Keratinocyte (primary cell): Measurements from ENCODE around the gene ZNF710. TPM values are rescaled to one million over a fixed set of nuclear protein-coding genes. Genes with fewer than 3 reads are reported as not detected.

ENCODE experiments used
- DNase-seq: peaks from one replicate; pipeline ENCODE4 v3.0.0-alpha.2; 2011; ENCODE audit warnings: low read depth, missing footprints, low spot score
- FAIRE-seq: peaks from 2 replicates; lab custom pipeline; 2011; peaks lifted over from hg19 to GRCh38; lab: Jason Lieb, UNC
- H2AFZ ChIP-seq: 2 replicates; pipeline ENCODE4 v1.6.0; 2012; ENCODE audit warnings: low read length, control low read depth, inconsistent platforms; ENCODE audit not compliant: control insufficient read depth
- H3K27ac ChIP-seq: 2 replicates; pipeline ENCODE4 v1.5.1; 2011; ENCODE audit warnings: low read length; ENCODE audit not compliant: control insufficient read depth, insufficient read depth
- H3K27me3 ChIP-seq: 3 replicates; pipeline ENCODE4 v1.6.0; 2011; ENCODE audit warnings: low read length; ENCODE audit not compliant: control insufficient read depth, insufficient read depth; ENCODE audit errors: extremely low read depth
- H3K36me3 ChIP-seq, 2 experiments: 2 replicates in 1 of 2; 3 replicates in 1 of 2; pipeline ENCODE4 v1.5.1; 2011; ENCODE audit warnings: low read length in 2 of 2, mild to moderate bottlenecking in 1 of 2; ENCODE audit not compliant: control insufficient read depth in 2 of 2, insufficient read depth in 2 of 2; ENCODE audit errors: extremely low read depth in 1 of 2
- H3K4me1 ChIP-seq: 3 replicates; pipeline ENCODE4 v1.5.1; 2011; ENCODE audit warnings: low read length; ENCODE audit not compliant: control insufficient read depth, insufficient read depth; ENCODE audit errors: extremely low read depth
- H3K4me2 ChIP-seq: 3 replicates; pipeline ENCODE4 v1.6.0; 2011; ENCODE audit warnings: low read depth, low read length; ENCODE audit not compliant: control insufficient read depth, insufficient read depth; ENCODE audit errors: extremely low read depth
- H3K4me3 ChIP-seq, 3 experiments: fragments of 200-600 bp in 1 of 3; sonication (generic) in 1 of 3; 2 replicates in 2 of 3; 3 replicates in 1 of 3; pipeline ENCODE4 v1.5.1; 2011 to 2016; ENCODE audit warnings: low read length in 3 of 3, mild to moderate bottlenecking in 3 of 3, control low read depth in 2 of 3, inconsistent platforms in 1 of 3, low read depth in 1 of 3, mixed read lengths in 1 of 3, mixed run types in 1 of 3, moderate library complexity in 1 of 3; ENCODE audit not compliant: control insufficient read depth in 2 of 3, insufficient read depth in 2 of 3; ENCODE audit errors: extremely low read depth in 1 of 3
- H3K79me2 ChIP-seq: 2 replicates; pipeline ENCODE4 v1.6.0; 2012; ENCODE audit warnings: low read length; ENCODE audit not compliant: control insufficient read depth, insufficient read depth
- H3K9ac ChIP-seq: 3 replicates; pipeline ENCODE4 v1.6.0; 2011; ENCODE audit warnings: low read length; ENCODE audit not compliant: control insufficient read depth, insufficient read depth; ENCODE audit errors: extremely low read depth
- H3K9me1 ChIP-seq: 3 replicates; pipeline ENCODE4 v1.6.0; 2011; ENCODE audit warnings: low read length; ENCODE audit not compliant: control insufficient read depth, insufficient read depth; ENCODE audit errors: extremely low read depth
- H3K9me3 ChIP-seq: 2 replicates; pipeline ENCODE4 v1.5.1; 2012; ENCODE audit warnings: low read depth, low read length; ENCODE audit not compliant: control insufficient read depth
- H4K20me1 ChIP-seq: 3 replicates; pipeline ENCODE4 v1.6.0; 2011; ENCODE audit warnings: low read length; ENCODE audit not compliant: control insufficient read depth, insufficient read depth; ENCODE audit errors: extremely low read depth
- CTCF ChIP-seq, 3 experiments: IDR thresholded peaks in 1 of 3; conservative IDR thresholded peaks in 1 of 3; optimal IDR thresholded peaks in 1 of 3; 2 replicates in 2 of 3; 3 replicates in 1 of 3; pipeline versions ENCODE3 to v1.5.1; 2011; ENCODE audit warnings: low read length in 3 of 3, mild to moderate bottlenecking in 3 of 3, moderate library complexity in 2 of 3, control low read depth in 1 of 3, inconsistent platforms in 1 of 3; ENCODE audit not compliant: insufficient read depth in 2 of 3; ENCODE audit errors: extremely low read depth in 1 of 3
- EZH2 ChIP-seq: IDR thresholded peaks from one replicate; pipeline ENCODE4 v1.6.1; 2012; ENCODE audit warnings: inconsistent platforms, mild to moderate bottlenecking, low read length, moderate library complexity
- dilution Hi-C: fragments of 300-500 bp; cut with MboI; formaldehyde crosslinking; loops from one replicate; pipeline ENCODE4 v1.7.0; 2020; ENCODE audit warnings: low sequenced_read_pairs; ENCODE audit not compliant: extremely low pct_ligation_motif_present
- polyA plus RNA-seq, 5 experiments: library from polyadenylated mRNA; depleted of rRNA in 3 of 5; stranded (reverse) in 3 of 5; stranded (forward) in 1 of 5; unstranded in 1 of 5; fragments of >200 nt; gene quantifications; 1 replicate in 1 of 5; 2 replicates in 3 of 5; 3 replicates in 1 of 5; pipeline versions ENCODE4 v1.2.1 to v1.2.3, GENCODE V29; 2011 to 2012; ENCODE audit warnings: missing spikeins in 2 of 5, low read depth in 1 of 5, low replicate concordance in 1 of 5

The ZNF710 gene
- polyA plus RNA-seq, 1 donor (not counting 4 experiments of a cell fraction or from before 2014, with no cell fraction given) = 4.5 TPM

- H3K4me3 ChIP-seq = no peak overlapping the region
- FAIRE-seq = no peak
- TF ChIP-seq CTCF (optimal IDR thresholded peaks at IDR 0.05 in 1 of 3, IDR thresholded peaks at IDR 0.05 in 1 of 3, conservative IDR thresholded peaks at IDR 0.05 in 1 of 3; ENCODE audit: extremely low read depth in 1 of 3, insufficient read depth in 2 of 3, low read length in 3 of 3) = no peak
- TF ChIP-seq EZH2 = no peak
These were observed 120.0 kb downstream of the ZNF710 start for GRCh38 chr15:90121086-90121485.

DNA sequence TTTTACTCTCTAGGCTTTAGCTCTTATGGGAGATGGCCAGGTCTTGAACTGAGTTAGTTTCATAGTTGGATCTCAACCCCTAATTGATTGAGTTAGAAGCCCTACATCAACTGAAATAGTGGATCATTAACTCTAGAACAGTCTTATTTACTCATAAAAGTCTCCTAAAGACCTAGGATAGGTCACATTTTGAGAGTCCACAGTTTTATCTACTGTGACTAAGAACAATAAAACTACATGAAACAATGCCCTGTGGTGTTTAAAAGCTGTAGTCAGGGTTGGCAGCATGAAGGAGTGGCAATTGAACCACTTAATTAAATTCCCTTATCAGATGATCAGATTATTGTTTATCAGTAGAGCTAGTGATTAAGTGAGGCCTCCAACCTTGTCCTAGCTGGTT lies 123.4 kb downstream of the ZNF710 start:
- Histone ChIP-seq H3K27me3 (no peaks in the 10 kb centered on the region), H3K4me1 (no peaks in the 10 kb centered on the region), H3K79me2 (no peaks in the 10 kb centered on the region), H3K4me3 (no peak overlapping the region), H3K36me3 (no peaks in the 10 kb centered on the region), H4K20me1 (no peaks in the 10 kb centered on the region), H3K9me3 (no peaks in the 10 kb centered on the region), H3K27ac (no peak overlapping the region), H3K9me1 (no peaks in the 10 kb centered on the region), H3K4me2 (no peak overlapping the region), H3K9ac (no peak overlapping the region), H2AFZ (no peak overlapping the region)
- dilution Hi-C loops = no loop called here
- no peak for FAIRE-seq
- DNase-seq = no peak
- TF ChIP-seq CTCF (optimal IDR thresholded peaks at IDR 0.05 in 1 of 3, IDR thresholded peaks at IDR 0.05 in 1 of 3, conservative IDR thresholded peaks at IDR 0.05 in 1 of 3; ENCODE audit: extremely low read depth in 1 of 3, insufficient read depth in 2 of 3, low read length in 3 of 3) (no peak), EZH2 (no peak)

More at GRCh38 chr15:90121086-90121485, 120.0 kb downstream of the ZNF710 start:
- no peaks in the 10 kb centered on the region for H4K20me1 ChIP-seq
- no peaks in the 10 kb centered on the region for H3K9me3 ChIP-seq
- H3K27ac ChIP-seq = no peak overlapping the region
- H3K79me2 ChIP-seq = no peaks in the 10 kb centered on the region
- no peak for DNase-seq
- H3K4me2 ChIP-seq = no peak overlapping the region
- no peaks in the 10 kb centered on the region for H3K4me1 ChIP-seq
- no peak overlapping the region for H3K9ac ChIP-seq
- dilution Hi-C loops = no loop called here
- H3K9me1 ChIP-seq = no peaks in the 10 kb centered on the region
- H3K36me3 ChIP-seq = no peaks in the 10 kb centered on the region
- H2AFZ ChIP-seq = no peak overlapping the region
- H3K27me3 ChIP-seq = no peaks in the 10 kb centered on the region
